Heart right ventricle (tissue), 16 donors: ENCODE results near the gene ME1. TPM values are rescaled to one million over a fixed set of nuclear protein-coding genes. Genes with fewer than 3 reads are reported as not detected.

ENCODE experiments used
- ATAC-seq, 8 donors: fragments of 200-7000 bp; cut with Tn5 transposase; one replicate each; pipeline ENCODE4 v1.9.1; 2020; ENCODE audit warnings: mild to moderate bottlenecking in 8 of 8, moderate library complexity in 8 of 8, moderate number of reproducible peaks in 1 of 8
- DNase-seq, 2 donors: peaks; one replicate each; pipeline ENCODE4 v3.0.0-alpha.2; 2020
- H3K27ac ChIP-seq, 10 donors: fragments of 200-600 bp; sonication (generic) in 2 of 10; one replicate each; pipeline versions ENCODE4 v1.5.0 to v1.8.0; 2020 to 2022; ENCODE audit warnings: mild to moderate bottlenecking in 3 of 10
- H3K27me3 ChIP-seq, 7 donors: fragments of 200-600 bp; one replicate each; pipeline ENCODE4 v1.8.0; 2021 to 2022; ENCODE audit warnings: mild to moderate bottlenecking in 2 of 7
- H3K36me3 ChIP-seq, 9 donors: fragments of 200-600 bp; sonication (generic) in 1 of 9; one replicate each; pipeline versions ENCODE4 v1.5.0 to v1.8.0; 2020 to 2022; ENCODE audit warnings: mild to moderate bottlenecking in 2 of 9
- H3K4me1 ChIP-seq, 9 donors: fragments of 200-600 bp; sonication (generic) in 1 of 9; one replicate each; pipeline versions ENCODE4 v1.5.0 to v1.8.0; 2020 to 2022; ENCODE audit warnings: mild to moderate bottlenecking in 4 of 9
- H3K4me3 ChIP-seq, 10 donors: fragments of 200-600 bp; sonication (generic) in 2 of 10; one replicate each; pipeline versions ENCODE4 v1.5.0 to v1.8.0; 2020 to 2022; ENCODE audit warnings: mild to moderate bottlenecking in 7 of 10, moderate library complexity in 2 of 10
- H3K9me3 ChIP-seq, 11 donors: fragments of 200-600 bp in 10 of 11; sonication (generic) in 2 of 11; one replicate each; pipeline versions ENCODE4 v1.5.0 to v1.8.0; 2013 to 2022; ENCODE audit warnings: mild to moderate bottlenecking in 2 of 11, control low read depth in 1 of 11, moderate library complexity in 1 of 11
- WGBS, 2 donors: extraction: QIAGEN DNeasy Blood & Tissue Kit; methylation state at CpG; one replicate each; pipeline ENCODE4 v1.1.7; 2013; ENCODE audit warnings: inconsistent platforms in 1 of 2; 5-methylcytosine and 5-hydroxymethylcytosine counted together
- intact Hi-C, 10 donors: fragments of 100-400 bp; cut with DNase I; formaldehyde crosslinking; loops; one replicate each; pipeline versions ENCODE4 v1.11.1 to v1.14.2; 2022
- polyA plus RNA-seq, 2 donors: library from polyadenylated mRNA; stranded (reverse); fragments of 200-250 nt; gene quantifications; one replicate each; pipeline ENCODE4 v1.2.3, GENCODE V29; 2013
- total RNA-seq, 10 donors: library from RNA; stranded (reverse); fragmentation: NEBNext Ultra II Directional in 3 of 10; extraction: Animal tissue kit (Norgen Biotek cat#: 25700) in 3 of 10; gene quantifications; one replicate each; pipeline versions ENCODE4 v1.2.1 to v1.2.4, GENCODE V29; 2021 to 2023
- TF ChIP-seq, protein P1 (sequence below), 9 donors: fragments of 200-600 bp; sonication (generic) in 2 of 9; IDR thresholded peaks; one replicate each; pipeline versions ENCODE4 v1.5.0 to v1.8.0; 2021 to 2022; ENCODE audit warnings: antibody characterized with exemption in 9 of 9, mild to moderate bottlenecking in 5 of 9, moderate library complexity in 1 of 9
- donor health status: Arrhythmogenic right ventricular cardiomyopathy.
- donor health status: ischemic (EF 13 %, LVEDD 7.1; RV severe dilation, severe dysfunction).
- donor health status: healthy with polysubstance abuse.
- donor health status: DM: no; HTN: yes; CAD: no.
- donor health status: DM: no; HTN: no; CAD: no.
- donor health status: ischemic (EF 25% LVEDD 6.9; RV normal size, moderate dysfunction).
- donor health status: ischemic (EF 25% LVEDD 5.7; RV mildly dilated, moderate dysfunction).
- donor health status: healthy.
- donor health status: DM: yes; HTN: yes; CAD: no.
- donor health status: Ischemic cardiomyopathy.
- donor health status: ischemic (EF 35%, LVEDD 5.7; RV mildly dilated, moderate dysfunction).
- donor health status: nonischemic (EF 11% LVEDD 7.7; RV severe dilation, severe dysfunction).
- donor health status: DM: yes; HTN: yes; CAD: no.
- donor health status: PGD.
- donor health status: ischemic (EF 29% LVEDD 5.4; RV normal size, mild dysfunction).
- donor health status: nonischemic (EF 23%, LVEDD 6.1; RV moderate dilation, normal function).

ME1 gene
- total and polyA plus RNA-seq, 12 donors = 4.1 to 26.6 (median 17.2) TPM

DNA sequence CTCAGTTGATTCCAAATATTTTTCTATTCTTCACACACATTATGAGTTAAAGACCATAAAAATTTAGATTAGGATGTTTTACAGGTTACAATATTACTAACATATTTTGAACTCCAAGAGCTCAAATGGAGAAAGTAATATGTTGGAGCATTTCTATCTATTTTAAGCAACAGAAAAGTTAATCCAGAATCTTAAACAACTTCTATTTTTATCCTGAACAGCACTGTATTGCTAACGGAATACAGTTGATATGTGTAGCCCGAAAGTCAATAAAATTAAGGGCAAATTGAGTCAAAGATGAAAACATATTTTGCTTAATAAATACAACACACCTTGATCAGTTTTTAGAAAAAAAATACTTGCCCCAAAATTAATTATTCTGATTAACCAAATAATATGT, 97.4 kb downstream of the ME1 start:
- Histone ChIP-seq H3K4me3 (no peak overlapping the region), H3K27ac (no peak overlapping the region), H3K36me3 (no peaks in the 10 kb centered on the region), H3K27me3 (no peaks in the 10 kb centered on the region), H3K9me3 (peaks cover 0 to 4% (median 0%) of the 10 kb centered on the region in 11 donors), H3K4me1 (no peaks in the 10 kb centered on the region)
- TF ChIP-seq, protein P1, sequence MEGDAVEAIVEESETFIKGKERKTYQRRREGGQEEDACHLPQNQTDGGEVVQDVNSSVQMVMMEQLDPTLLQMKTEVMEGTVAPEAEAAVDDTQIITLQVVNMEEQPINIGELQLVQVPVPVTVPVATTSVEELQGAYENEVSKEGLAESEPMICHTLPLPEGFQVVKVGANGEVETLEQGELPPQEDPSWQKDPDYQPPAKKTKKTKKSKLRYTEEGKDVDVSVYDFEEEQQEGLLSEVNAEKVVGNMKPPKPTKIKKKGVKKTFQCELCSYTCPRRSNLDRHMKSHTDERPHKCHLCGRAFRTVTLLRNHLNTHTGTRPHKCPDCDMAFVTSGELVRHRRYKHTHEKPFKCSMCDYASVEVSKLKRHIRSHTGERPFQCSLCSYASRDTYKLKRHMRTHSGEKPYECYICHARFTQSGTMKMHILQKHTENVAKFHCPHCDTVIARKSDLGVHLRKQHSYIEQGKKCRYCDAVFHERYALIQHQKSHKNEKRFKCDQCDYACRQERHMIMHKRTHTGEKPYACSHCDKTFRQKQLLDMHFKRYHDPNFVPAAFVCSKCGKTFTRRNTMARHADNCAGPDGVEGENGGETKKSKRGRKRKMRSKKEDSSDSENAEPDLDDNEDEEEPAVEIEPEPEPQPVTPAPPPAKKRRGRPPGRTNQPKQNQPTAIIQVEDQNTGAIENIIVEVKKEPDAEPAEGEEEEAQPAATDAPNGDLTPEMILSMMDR (IDR thresholded peaks at IDR 0.05) = no peak
- intact Hi-C loops = no loop called here
- 35 to 49% methylated on average over 2 of the region's 2 CpGs for WGBS, 2 donors
- DNase-seq (no peak), ATAC-seq (no peak)

DNA sequence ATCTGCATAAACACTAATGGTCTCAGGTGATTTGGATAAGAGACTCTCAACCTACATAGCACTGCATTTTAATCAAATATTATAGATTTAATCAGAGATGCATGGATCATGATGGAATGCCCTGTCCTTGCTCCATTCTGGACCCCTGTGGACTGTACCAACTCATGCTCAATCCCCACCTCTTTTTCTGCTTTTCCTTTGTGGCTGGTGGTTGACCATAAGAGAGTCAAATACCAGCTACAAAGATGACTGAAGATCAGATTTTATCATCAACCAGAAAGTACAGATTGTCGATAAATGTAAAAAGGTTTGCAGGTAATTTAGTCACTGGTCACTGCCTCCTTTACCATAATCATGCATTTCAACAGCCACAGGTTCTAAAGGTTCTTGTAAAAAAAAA, 116.2 kb downstream of the ME1 start:
- intact Hi-C loops = no loop called here
- H3K4me1 ChIP-seq = no peaks in the 10 kb centered on the region
- no peaks in the 10 kb centered on the region for H3K27me3 ChIP-seq
- H3K36me3 ChIP-seq = no peaks in the 10 kb centered on the region
- H3K9me3 ChIP-seq = no peaks in the 10 kb centered on the region
- 90 to 91% methylated on average over 1 of the region's 1 CpG for WGBS, 2 donors
- H3K27ac ChIP-seq = no peak overlapping the region
- no peak for ATAC-seq
- DNase-seq = no peak
- TF ChIP-seq, protein P1 (IDR thresholded peaks at IDR 0.05) = no peak
- no peak overlapping the region for H3K4me3 ChIP-seq

DNA sequence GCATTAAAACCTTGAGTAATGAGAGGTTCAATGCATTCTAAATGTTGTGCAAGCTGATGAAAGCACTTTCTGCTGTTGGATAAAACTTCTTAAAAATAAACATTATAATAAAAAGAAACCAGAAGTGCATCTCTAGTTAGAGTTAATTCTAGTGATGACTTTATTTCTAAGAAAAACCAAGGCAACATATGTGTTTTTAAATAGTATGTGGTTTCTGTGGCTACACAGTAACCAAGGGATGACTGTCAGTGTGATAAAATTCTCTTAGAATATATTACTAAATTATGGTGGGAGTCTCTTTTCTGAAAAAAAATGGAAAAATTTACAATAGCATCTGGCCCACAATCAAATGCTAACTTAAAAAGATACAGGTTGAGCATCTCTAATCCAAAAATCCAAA, 117.0 kb downstream of the ME1 start:
- H3K27ac ChIP-seq = no peak overlapping the region
- TF ChIP-seq, protein P1 (IDR thresholded peaks at IDR 0.05) = no peak
- intact Hi-C loops = no loop called here
- ATAC-seq = no peak
- no peaks in the 10 kb centered on the region for H3K4me1 ChIP-seq
- no peaks in the 10 kb centered on the region for H3K27me3 ChIP-seq
- H3K4me3 ChIP-seq = no peak overlapping the region
- H3K36me3 ChIP-seq = no peaks in the 10 kb centered on the region
- no peaks in the 10 kb centered on the region for H3K9me3 ChIP-seq
- DNase-seq = no peak

DNA sequence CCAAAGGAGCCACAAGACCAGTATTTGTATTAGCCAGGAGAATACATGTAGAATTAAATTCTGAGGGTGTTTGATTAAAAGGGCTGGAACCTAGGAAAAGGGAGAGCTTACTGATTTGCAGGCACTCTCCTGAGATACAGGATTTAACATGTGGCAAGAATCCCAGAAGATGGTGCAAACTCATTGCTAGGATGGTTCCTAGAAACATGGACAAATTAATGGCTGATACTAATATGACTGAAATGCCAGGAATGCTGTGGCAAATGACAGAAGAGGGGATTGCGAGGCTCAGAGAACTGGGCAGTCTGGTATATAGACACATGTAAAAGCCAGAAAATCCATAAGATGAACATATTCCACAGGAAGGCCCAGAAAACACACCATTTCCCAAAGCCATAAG, 119.6 kb downstream of the ME1 start:
- Histone ChIP-seq H3K4me1 (no peaks in the 10 kb centered on the region), H3K36me3 (no peaks in the 10 kb centered on the region), H3K27me3 (no peaks in the 10 kb centered on the region), H3K4me3 (no peak overlapping the region), H3K9me3 (no peaks in the 10 kb centered on the region), H3K27ac (no peak overlapping the region)
- no peak for ATAC-seq
- intact Hi-C loops = no loop called here
- TF ChIP-seq, protein P1 (IDR thresholded peaks at IDR 0.05) = no peak
- WGBS, 2 donors = 88 to 93% methylated on average over 1 of the region's 1 CpG
- DNase-seq = no peak

DNA sequence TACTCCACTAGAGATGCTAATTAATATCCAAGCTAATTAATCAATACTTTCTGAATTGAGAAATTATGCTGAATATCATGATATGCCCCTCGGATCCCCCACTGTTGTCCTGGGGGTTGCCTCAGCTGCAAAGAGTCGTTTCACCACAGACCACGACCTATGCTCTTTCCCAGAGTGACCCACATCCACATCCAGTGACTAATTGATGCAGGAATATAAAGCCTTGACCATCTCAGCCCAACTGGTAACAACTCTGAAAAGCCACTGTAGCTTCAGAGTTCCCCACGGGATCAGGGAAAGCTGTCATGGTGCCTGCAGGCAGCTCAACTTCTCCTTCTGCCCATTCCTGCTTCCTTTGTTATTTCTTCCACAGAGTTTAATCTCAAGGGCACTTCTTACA, 120.8 kb downstream of the ME1 start:
- H3K36me3 ChIP-seq = no peaks in the 10 kb centered on the region
- no peak overlapping the region for H3K27ac ChIP-seq
- H3K4me1 ChIP-seq = no peaks in the 10 kb centered on the region
- ATAC-seq (no peak), DNase-seq (no peak)
- intact Hi-C loops = no loop called here
- H3K4me3 ChIP-seq = no peak overlapping the region
- H3K9me3 ChIP-seq = no peaks in the 10 kb centered on the region
- 76 to 80% methylated on average over 4 of the region's 4 CpGs for WGBS, 2 donors
- TF ChIP-seq, protein P1 (IDR thresholded peaks at IDR 0.05) = no peak
- no peaks in the 10 kb centered on the region for H3K27me3 ChIP-seq
